Measurements from ENCODE around the gene OR52H1.

Gene OR52H1

GRCh38 chr11:5500393-5500801 lies 47.9 kb downstream of the OR52H1 start:
- H3K27ac ChIP-seq, result no peak overlapping the region
- TF ChIP-seq, protein P1, sequence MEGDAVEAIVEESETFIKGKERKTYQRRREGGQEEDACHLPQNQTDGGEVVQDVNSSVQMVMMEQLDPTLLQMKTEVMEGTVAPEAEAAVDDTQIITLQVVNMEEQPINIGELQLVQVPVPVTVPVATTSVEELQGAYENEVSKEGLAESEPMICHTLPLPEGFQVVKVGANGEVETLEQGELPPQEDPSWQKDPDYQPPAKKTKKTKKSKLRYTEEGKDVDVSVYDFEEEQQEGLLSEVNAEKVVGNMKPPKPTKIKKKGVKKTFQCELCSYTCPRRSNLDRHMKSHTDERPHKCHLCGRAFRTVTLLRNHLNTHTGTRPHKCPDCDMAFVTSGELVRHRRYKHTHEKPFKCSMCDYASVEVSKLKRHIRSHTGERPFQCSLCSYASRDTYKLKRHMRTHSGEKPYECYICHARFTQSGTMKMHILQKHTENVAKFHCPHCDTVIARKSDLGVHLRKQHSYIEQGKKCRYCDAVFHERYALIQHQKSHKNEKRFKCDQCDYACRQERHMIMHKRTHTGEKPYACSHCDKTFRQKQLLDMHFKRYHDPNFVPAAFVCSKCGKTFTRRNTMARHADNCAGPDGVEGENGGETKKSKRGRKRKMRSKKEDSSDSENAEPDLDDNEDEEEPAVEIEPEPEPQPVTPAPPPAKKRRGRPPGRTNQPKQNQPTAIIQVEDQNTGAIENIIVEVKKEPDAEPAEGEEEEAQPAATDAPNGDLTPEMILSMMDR (conservative IDR thresholded peaks at IDR 0.05), result no peak

DNA sequence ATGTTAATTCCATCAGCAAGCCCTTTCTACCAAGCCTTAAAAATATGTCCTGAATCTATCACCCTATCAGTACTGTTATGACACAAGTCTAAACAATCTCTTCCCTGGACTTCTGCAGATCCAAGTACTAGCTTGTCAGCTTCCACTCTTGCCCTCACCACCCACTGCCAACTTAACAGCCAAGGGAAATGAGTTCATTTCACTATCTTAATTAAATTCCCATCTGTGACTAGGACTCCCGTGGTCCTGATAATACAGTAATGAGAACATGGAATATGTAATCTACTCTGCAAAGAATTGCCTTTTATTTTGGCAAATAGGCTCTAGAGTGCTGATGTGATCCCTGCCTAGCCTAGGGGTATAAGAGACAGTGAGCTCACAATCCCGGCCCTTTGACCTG lies 48.7 kb downstream of the OR52H1 start:
- TF ChIP-seq, protein P1 (conservative IDR thresholded peaks at IDR 0.05), result no peak
- no peak overlapping the region for H3K27ac ChIP-seq

Measured in VCaP (cell line).